Activated CD4-positive, alpha-beta memory T cell treated with anti-CD3 and anti-CD28 coated beads for 36 hours (primary cell): ENCODE measurements around the gene RBM20. TPM values are rescaled to one million over a fixed set of nuclear protein-coding genes. Genes with fewer than 3 reads are reported as not detected.

Experiments used
- CTCF ChIA-PET: fragments of 350-600 bp; sonication (Branson Sonifier 250); formaldehyde crosslinking; loops from one replicate; lab custom pipeline; 2021; ENCODE audit warnings: antibody characterized with exemption, inconsistent platforms; lab: Charles Lee
- POLR2A ChIA-PET: fragments of 350-600 bp; sonication (Branson Sonifier 250); formaldehyde crosslinking; loops from one replicate; lab custom pipeline; 2021; ENCODE audit warnings: antibody characterized with exemption; lab: Charles Lee
- DNase-seq: peaks from one replicate; pipeline ENCODE4 v3.0.0-alpha.2; 2020
- H3K27ac Mint-ChIP-seq: one replicate; pipeline ENCODE4 v1.8.0; 2021; ENCODE audit warnings: mixed read lengths
- H3K27me3 Mint-ChIP-seq: one replicate; pipeline ENCODE4 v1.8.0; 2021; ENCODE audit warnings: mixed read lengths
- H3K36me3 Mint-ChIP-seq: one replicate; pipeline ENCODE4 v1.8.0; 2021; ENCODE audit warnings: mixed read lengths
- H3K4me1 Mint-ChIP-seq: one replicate; pipeline ENCODE4 v1.8.0; 2021; ENCODE audit warnings: low read depth, mixed read lengths
- H3K4me3 Mint-ChIP-seq: one replicate; pipeline ENCODE4 v1.8.0; 2021; ENCODE audit warnings: mild to moderate bottlenecking, mixed read lengths
- H3K9me3 Mint-ChIP-seq: one replicate; pipeline ENCODE4 v1.8.0; 2021; ENCODE audit warnings: mixed read lengths
- intact Hi-C: fragments of 100-400 bp; cut with micrococcal nuclease; formaldehyde crosslinking; loops from one replicate; pipeline ENCODE4 v1.15.1; 2023
- total RNA-seq, 2 experiments: library from RNA; stranded (reverse); gene quantifications; one replicate each; pipeline ENCODE4 v1.2.3, GENCODE V29; 2021

Gene RBM20
- total RNA-seq, 2 experiments from 2014 or later = not detected

GRCh38 chr10:110852255-110852896 lies 208.2 kb downstream of the RBM20 start:
- DNase-seq = peak; percentile 75
- intact Hi-C loops = loop anchor here (2.0 kb wide), 1 partner anchor 16 kb away; no protein-coding TSS in a partner anchor

DNA sequence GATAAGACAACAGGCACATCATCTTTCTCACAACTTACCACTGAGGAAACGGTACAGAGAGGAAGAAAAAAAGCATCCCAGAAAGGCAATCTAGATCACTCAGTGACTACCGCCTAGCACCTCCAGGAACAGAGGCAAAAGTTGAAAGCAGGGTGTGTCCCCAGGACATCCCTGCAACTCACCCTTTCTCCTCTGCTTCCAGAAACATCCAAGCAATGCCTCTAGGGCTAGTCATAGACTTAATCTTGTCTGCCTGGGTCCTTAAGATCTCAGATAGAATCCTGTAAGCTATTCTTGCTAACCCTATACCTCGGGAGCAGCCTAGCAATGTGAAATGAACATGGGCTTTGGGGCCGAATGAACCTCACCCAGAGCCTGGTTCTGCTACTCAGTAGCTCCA lies 208.8 kb downstream of the RBM20 start:
- Mint-ChIP-seq H3K27ac (peak overlapping the region; percentile 8), H3K9me3 (peaks cover 5% of the 10 kb centered on the region), H3K4me1 (peaks cover 68% of the 10 kb centered on the region), H3K27me3 (no peaks in the 10 kb centered on the region), H3K4me3 (peak overlapping the region; percentile 57), H3K36me3 (peaks cover 1% of the 10 kb centered on the region)
- ChIA-PET POLR2A (interaction anchor here (0.7 to 1.7 kb wide), 6 partner anchors 9 to 79 kb away, joined by 3 to 7 read pairs (median 4); partner anchors contain the start of genes BBIP1 and SHOC2), CTCF (interaction anchor here (1.3 to 1.8 kb wide), 3 partner anchors 15 to 107 kb away, joined by 3 to 6 read pairs (median 4); no protein-coding TSS in a partner anchor)
- DNase-seq = no peak
- intact Hi-C loops = loop anchor here (2.0 kb wide), 1 partner anchor 16 kb away; no protein-coding TSS in a partner anchor

More at GRCh38 chr10:110852255-110852896, 208.2 kb downstream of the RBM20 start:
- H3K27ac Mint-ChIP-seq = peak overlapping the region; percentile 66
- peak overlapping the region; percentile 57 for H3K4me3 Mint-ChIP-seq
- peaks cover 5% of the 10 kb centered on the region for H3K9me3 Mint-ChIP-seq
- no peaks in the 10 kb centered on the region for H3K27me3 Mint-ChIP-seq
- peaks cover 1% of the 10 kb centered on the region for H3K36me3 Mint-ChIP-seq
- POLR2A ChIA-PET = interaction anchor here (0.7 to 1.7 kb wide), 8 partner anchors 9 to 78 kb away, joined by 3 to 7 read pairs (median 4); partner anchors contain the start of genes BBIP1, PDCD4 and SHOC2
- H3K4me1 Mint-ChIP-seq = peaks cover 62% of the 10 kb centered on the region
- CTCF ChIA-PET = interaction anchor here (1.2 to 1.8 kb wide), 5 partner anchors 16 to 106 kb away, joined by 3 to 6 read pairs (median 3); no protein-coding TSS in a partner anchor

DNA sequence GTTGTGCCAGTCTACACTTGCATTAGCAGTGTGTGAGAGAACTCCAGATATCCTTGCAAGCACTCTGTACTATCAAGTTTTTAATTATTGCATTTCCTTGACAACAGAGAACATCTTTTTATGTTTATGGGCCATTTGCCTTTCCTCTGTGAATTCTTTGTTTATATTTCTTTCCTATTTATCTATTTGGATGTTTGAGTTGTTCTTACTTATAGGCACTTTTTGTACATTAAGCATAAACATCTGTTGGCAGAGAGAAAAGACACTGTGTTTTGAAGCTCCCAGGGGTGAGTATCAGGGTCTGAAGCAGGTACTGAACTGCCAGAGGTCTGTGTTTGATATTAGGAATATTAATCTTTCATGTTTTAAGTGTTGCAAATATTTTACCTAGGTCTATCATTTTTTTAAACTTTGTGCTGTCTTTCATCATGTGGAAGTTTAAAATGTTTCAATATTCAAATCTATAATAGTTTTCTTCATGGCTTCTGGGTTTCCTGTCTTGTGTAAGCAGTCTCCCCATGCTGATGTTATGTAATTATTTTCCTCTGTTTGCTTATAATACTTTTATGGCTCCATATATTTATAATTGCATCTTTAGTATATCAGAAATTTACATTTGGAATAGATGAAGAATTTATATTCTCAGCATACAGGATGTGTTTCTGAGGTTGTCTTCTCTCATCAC lies 209.9 kb downstream of the RBM20 start:
- Mint-ChIP-seq H3K27ac (no peak overlapping the region), H3K4me3 (no peak overlapping the region), H3K36me3 (peaks cover 1% of the 10 kb centered on the region), H3K27me3 (no peaks in the 10 kb centered on the region), H3K9me3 (peaks cover 5% of the 10 kb centered on the region), H3K4me1 (peaks cover 77% of the 10 kb centered on the region)
- no peak for DNase-seq
- ChIA-PET POLR2A (no interaction called here), CTCF (interaction anchor here (1.0 kb wide), 1 partner anchor 11 kb away, joined by 3 read pairs; no protein-coding TSS in a partner anchor)
- intact Hi-C loops = loop anchor here (2.0 kb wide), 1 partner anchor 15 kb away; no protein-coding TSS in a partner anchor

DNA sequence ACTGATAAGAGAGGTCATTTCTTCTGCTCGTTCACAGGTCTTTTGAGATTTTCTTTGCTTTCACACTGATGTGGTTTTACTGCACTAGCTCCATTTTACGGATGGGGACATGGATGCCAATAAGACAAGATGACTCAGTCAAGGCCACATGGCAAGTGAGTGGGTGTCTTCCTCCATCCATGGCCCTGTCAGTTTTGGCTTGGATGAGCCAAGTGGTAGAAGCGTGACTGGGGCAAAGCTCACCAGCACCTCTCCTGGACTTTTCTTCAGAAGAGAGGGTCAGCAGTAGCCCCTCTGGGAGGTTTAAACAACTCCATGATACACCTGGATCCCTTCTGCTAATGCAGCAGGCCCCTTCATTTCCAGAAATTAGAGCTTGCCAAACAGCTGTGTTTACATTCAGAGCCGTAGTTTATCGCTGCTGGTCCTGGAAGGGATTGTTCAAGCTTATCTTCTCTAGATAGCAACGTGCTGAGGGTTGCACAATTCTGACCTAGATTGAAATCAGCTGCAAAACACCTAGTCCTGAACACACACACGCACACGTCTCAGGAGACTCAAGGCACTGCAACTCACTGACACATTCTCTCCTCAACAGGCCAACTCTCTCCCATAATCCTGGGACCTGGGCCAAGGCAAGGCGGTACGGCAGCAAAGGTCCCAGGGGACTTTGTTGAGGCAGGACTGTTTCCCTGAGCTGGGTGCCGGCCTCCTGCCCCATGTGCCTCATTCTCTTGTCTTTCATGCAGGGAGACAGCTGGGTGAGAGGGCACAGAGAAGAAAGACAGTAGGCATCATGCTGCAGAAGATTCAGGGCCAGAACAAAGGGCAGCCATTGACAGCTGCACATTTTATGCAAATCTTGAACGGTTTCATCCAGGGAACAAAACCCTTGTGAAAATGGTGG lies 213.4 kb downstream of the RBM20 start:
- intact Hi-C loops = loop anchor here (1.0 kb wide), 2 partner anchors 8 to 83 kb away; no protein-coding TSS in a partner anchor
- H3K4me3 Mint-ChIP-seq = peak overlapping the region; percentile 25
- CTCF ChIA-PET = interaction anchor here (0.8 to 2.7 kb wide), 11 partner anchors 9 to 84 kb away, joined by 3 to 13 read pairs (median 4); partner anchors contain the start of gene PDCD4
- H3K27me3 Mint-ChIP-seq = no peaks in the 10 kb centered on the region
- H3K4me1 Mint-ChIP-seq = peaks cover 82% of the 10 kb centered on the region
- H3K27ac Mint-ChIP-seq = peak overlapping the region; percentile 72
- peaks cover 5% of the 10 kb centered on the region for H3K9me3 Mint-ChIP-seq
- POLR2A ChIA-PET = interaction anchor here (1.0 to 3.4 kb wide), 6 partner anchors 9 to 83 kb away, joined by 3 to 29 read pairs (median 6); partner anchors contain the start of genes BBIP1, PDCD4 and SHOC2
- peaks cover 1% of the 10 kb centered on the region for H3K36me3 Mint-ChIP-seq
- peak; percentile 66 for DNase-seq

- H3K36me3 Mint-ChIP-seq = peaks cover 1% of the 10 kb centered on the region
- no peaks in the 10 kb centered on the region for H3K27me3 Mint-ChIP-seq
- H3K27ac Mint-ChIP-seq = peak overlapping the region; percentile 72
- H3K4me1 Mint-ChIP-seq = peaks cover 81% of the 10 kb centered on the region
- intact Hi-C loops = loop anchor here (1.0 kb wide), 1 partner anchor 84 kb away; no protein-coding TSS in a partner anchor
- ChIA-PET POLR2A (interaction anchor here (1.8 to 3.4 kb wide), 5 partner anchors 8 to 84 kb away, joined by 5 to 29 read pairs (median 6); partner anchors contain the start of genes BBIP1, PDCD4 and SHOC2), CTCF (interaction anchor here (0.8 to 2.7 kb wide), 8 partner anchors 13 to 85 kb away, joined by 3 to 13 read pairs (median 4); partner anchors contain the start of gene PDCD4)
- H3K4me3 Mint-ChIP-seq = no peak overlapping the region
- H3K9me3 Mint-ChIP-seq = peaks cover 5% of the 10 kb centered on the region
- no peak for DNase-seq
Observed at GRCh38 chr10:110858297-110858934, 214.3 kb downstream of the RBM20 start.

- Mint-ChIP-seq H3K36me3 (peaks cover 1% of the 10 kb centered on the region), H3K4me3 (no peak overlapping the region), H3K27me3 (no peaks in the 10 kb centered on the region), H3K9me3 (peaks cover 5% of the 10 kb centered on the region), H3K27ac (peak overlapping the region; percentile 95), H3K4me1 (peaks cover 81% of the 10 kb centered on the region)
- intact Hi-C loops = no loop called here
- ChIA-PET CTCF (interaction anchor here (0.8 to 2.7 kb wide), 7 partner anchors 9 to 76 kb away, joined by 3 to 13 read pairs (median 3); no protein-coding TSS in a partner anchor), POLR2A (interaction anchor here (0.7 to 3.4 kb wide), 5 partner anchors 9 to 85 kb away, joined by 3 to 29 read pairs (median 5); partner anchors contain the start of gene PDCD4)
- no peak for DNase-seq
Observed at GRCh38 chr10:110859206-110859972, 215.3 kb downstream of the RBM20 start.

DNA sequence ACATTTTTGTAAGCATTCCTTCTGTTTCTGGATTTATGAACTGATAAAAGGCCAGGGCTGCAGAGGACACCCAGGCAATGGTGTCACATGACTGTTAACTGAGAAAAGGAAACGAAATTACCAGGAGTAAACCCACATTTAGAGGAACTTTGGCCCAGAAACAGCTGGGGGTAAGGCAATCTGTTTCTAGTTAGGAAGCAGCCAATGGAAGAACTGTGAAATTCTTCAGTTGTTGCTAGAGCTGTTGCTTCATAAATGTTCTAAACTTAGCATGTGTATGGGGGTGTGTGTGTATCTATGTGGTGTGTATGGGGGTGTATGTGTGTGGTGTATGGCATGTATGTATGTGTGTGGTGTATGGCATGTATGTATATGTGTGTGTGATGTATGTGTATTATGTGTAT lies 215.8 kb downstream of the RBM20 start:
- no peaks in the 10 kb centered on the region for H3K27me3 Mint-ChIP-seq
- DNase-seq = no peak
- peaks cover 82% of the 10 kb centered on the region for H3K4me1 Mint-ChIP-seq
- H3K27ac Mint-ChIP-seq = peak overlapping the region; percentile 95
- ChIA-PET CTCF (interaction anchor here (0.8 to 2.4 kb wide), 6 partner anchors 8 to 77 kb away, joined by 3 to 11 read pairs (median 3); partner anchors contain the start of gene PDCD4), POLR2A (interaction anchor here (0.9 to 3.4 kb wide), 6 partner anchors 10 to 86 kb away, joined by 3 to 29 read pairs (median 4); partner anchors contain the start of genes BBIP1, PDCD4 and SHOC2)
- intact Hi-C loops = loop anchor here (5.0 to 10.0 kb wide), 2 partner anchors 132 to 445 kb away; no protein-coding TSS in a partner anchor
- H3K9me3 Mint-ChIP-seq = peaks cover 3% of the 10 kb centered on the region
- peaks cover 1% of the 10 kb centered on the region for H3K36me3 Mint-ChIP-seq
- no peak overlapping the region for H3K4me3 Mint-ChIP-seq

DNA sequence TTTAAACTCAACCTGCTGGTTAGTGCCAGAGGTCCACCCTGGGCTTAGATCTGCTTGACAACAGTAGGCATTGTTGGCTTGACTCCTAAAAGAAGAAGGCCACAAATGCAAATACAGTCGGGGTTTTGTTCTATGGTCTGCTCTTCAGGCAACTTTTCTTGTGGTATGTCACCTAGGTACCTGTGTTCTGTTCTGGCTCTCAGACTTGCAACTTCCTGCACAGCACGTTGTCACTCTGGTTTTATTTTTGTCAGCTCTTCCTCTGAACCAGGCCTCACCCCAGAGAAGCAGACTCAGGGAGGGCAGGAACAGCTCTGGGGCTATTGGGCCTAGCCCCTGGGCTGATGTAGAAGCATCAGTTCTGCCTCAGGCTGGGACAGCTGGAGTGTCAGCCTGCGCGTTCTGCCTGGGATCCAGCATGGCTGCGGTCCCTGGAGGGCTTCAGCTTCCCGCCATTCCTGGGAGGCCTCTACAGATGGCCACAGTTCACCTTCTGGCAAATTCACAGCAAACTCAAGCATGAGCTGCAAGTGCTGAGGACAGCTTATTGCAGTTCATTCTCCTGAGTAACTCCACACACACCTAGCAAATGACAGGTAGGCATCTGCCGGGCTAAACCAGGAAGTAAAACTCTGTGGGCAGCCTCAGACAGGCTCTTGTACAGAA lies 216.6 kb downstream of the RBM20 start:
- Mint-ChIP-seq H3K9me3 (peaks cover 3% of the 10 kb centered on the region), H3K27me3 (no peaks in the 10 kb centered on the region), H3K4me3 (peak overlapping the region; percentile 54), H3K36me3 (peaks cover 1% of the 10 kb centered on the region), H3K27ac (peak overlapping the region; percentile 95), H3K4me1 (peaks cover 82% of the 10 kb centered on the region)
- POLR2A ChIA-PET = interaction anchor here (0.9 to 1.8 kb wide), 6 partner anchors 9 to 86 kb away, joined by 3 to 7 read pairs (median 4); partner anchors contain the start of genes BBIP1, PDCD4 and SHOC2
- intact Hi-C loops = loop anchor here (5.0 to 10.0 kb wide), 2 partner anchors 132 to 446 kb away; no protein-coding TSS in a partner anchor
- peak; percentile 62 for DNase-seq
- CTCF ChIA-PET = interaction anchor here (0.6 to 2.4 kb wide), 4 partner anchors 11 to 37 kb away, joined by 3 to 11 read pairs (median 6); partner anchors contain the start of gene PDCD4

- intact Hi-C loops = loop anchor here (5.0 to 10.0 kb wide), 2 partner anchors 131 to 447 kb away; no protein-coding TSS in a partner anchor
Observed at GRCh38 chr10:110861476-110861875, 217.3 kb downstream of the RBM20 start.

More at GRCh38 chr10:110861476-110861875, 217.3 kb downstream of the RBM20 start:
- Mint-ChIP-seq H3K4me3 (no peak overlapping the region), H3K27ac (peak overlapping the region; percentile 95), H3K27me3 (no peaks in the 10 kb centered on the region), H3K9me3 (no peaks in the 10 kb centered on the region), H3K4me1 (peaks cover 86% of the 10 kb centered on the region), H3K36me3 (peaks cover 1% of the 10 kb centered on the region)
- DNase-seq = no peak
- ChIA-PET POLR2A (interaction anchor here (1.0 to 1.8 kb wide), 5 partner anchors 8 to 87 kb away, joined by 3 to 7 read pairs (median 4); partner anchors contain the start of genes BBIP1, PDCD4 and SHOC2), CTCF (interaction anchor here (1.3 kb wide), 1 partner anchor 10 kb away, joined by 6 read pairs; the partner anchor contains the start of gene PDCD4)
